Esophagus squamous epithelium (tissue), 5 donors: ENCODE measurements around the gene LYRM2. TPM values are rescaled to one million over a fixed set of nuclear protein-coding genes. Genes with fewer than 3 reads are reported as not detected.
A peak's percentile ranks its signal among the peaks of the same experiment; 100 is the strongest.
"Not testable (repeated sequence)": the region's sequence is repeated elsewhere in the genome, so short reads cannot be mapped to it uniquely, and the experiment has no call there.

Experiments used
- DNase-seq: peaks from one replicate; lab custom pipeline; 2025; lab: John Stamatoyannopoulos, UW
- H3K27ac ChIP-seq, 4 donors: fragments of 200-600 bp; sonication (generic); one replicate each; pipeline ENCODE4 v1.5.1; 2016 to 2019; ENCODE audit warnings: mild to moderate bottlenecking in 1 of 4
- H3K27me3 ChIP-seq, 4 donors: fragments of 200-600 bp; sonication (generic); 1 replicate in 3 of 4; 2 replicates in 1 of 4; pipeline versions ENCODE4 v1.5.1 to v1.6.0; 2017 to 2021; ENCODE audit warnings: antibody characterized with exemption in 1 of 4
- H3K36me3 ChIP-seq, 3 donors: fragments of 200-600 bp; sonication (generic); one replicate each; pipeline ENCODE4 v1.5.1; 2016 to 2019
- H3K4me1 ChIP-seq, 3 donors: fragments of 200-600 bp; sonication (generic); one replicate each; pipeline ENCODE4 v1.5.1; 2017 to 2019
- H3K4me3 ChIP-seq, 4 donors: fragments of 200-600 bp; sonication (generic); 1 replicate in 3 of 4; 2 replicates in 1 of 4; pipeline ENCODE4 v1.5.1; 2016 to 2019; ENCODE audit warnings: mild to moderate bottlenecking in 2 of 4, moderate library complexity in 1 of 4
- H3K9me3 ChIP-seq, 3 donors: fragments of 200-600 bp; sonication (generic); one replicate each; pipeline ENCODE4 v1.5.1; 2016 to 2019
- POLR2A ChIP-seq, 4 donors: fragments of 450-650 bp; IDR thresholded peaks; one replicate each; pipeline ENCODE4 v1.6.1; 2017; ENCODE audit warnings: antibody characterized with exemption in 4 of 4, mild to moderate bottlenecking in 4 of 4, moderate library complexity in 3 of 4
- WGBS, 2 donors: methylation state at CpG; one replicate each; pipeline ENCODE4 v1.1.5; 2018; 5-methylcytosine and 5-hydroxymethylcytosine counted together
- intact Hi-C: fragments of 100-400 bp; cut with DNase I; formaldehyde crosslinking; loops from one replicate; pipeline ENCODE4 v1.15.0; 2022
- total RNA-seq, 4 donors: library from RNA; depleted of rRNA; stranded (reverse); fragments of >200 nt; gene quantifications; one replicate each; pipeline ENCODE4 v1.1.0, GENCODE V29; 2016
- TF ChIP-seq, protein P1 (sequence below), 6 experiments: fragments of 450-650 bp in 4 of 6; fragments of 200-600 bp in 2 of 6; sonication (generic) in 2 of 6; IDR thresholded peaks; one replicate each; pipeline ENCODE4 v1.5.1; 2016 to 2019; ENCODE audit warnings: antibody characterized with exemption in 6 of 6, mild to moderate bottlenecking in 4 of 6, moderate library complexity in 4 of 6
- donor health status: DM: yes; HTN: yes; CAD: no.

The LYRM2 gene
- total RNA-seq, 4 donors from 2014 or later: 4.6 to 16.6 (median 15.1) TPM

DNA sequence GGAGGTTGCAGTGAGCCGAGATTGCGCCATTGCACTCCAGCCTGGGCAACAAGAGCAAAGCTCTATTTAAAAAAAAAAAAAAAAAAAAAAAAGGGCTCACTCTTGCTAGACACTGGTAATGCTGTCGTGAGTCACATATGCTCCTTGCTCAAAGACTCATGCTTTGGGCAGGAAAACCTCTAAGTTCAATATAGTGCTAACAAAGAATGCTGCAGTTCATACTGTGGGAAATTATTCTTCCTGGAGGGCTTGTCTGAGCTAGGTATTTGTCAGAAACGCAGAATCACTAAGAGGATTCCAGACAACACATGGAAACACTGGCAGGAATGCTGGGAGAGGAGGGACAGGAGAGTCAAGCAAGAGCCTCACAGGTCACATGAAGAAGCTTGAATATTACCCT, 2.3 kb upstream of the LYRM2 start:
- H3K9me3 ChIP-seq: no peaks in the 10 kb centered on the region
- H3K4me1 ChIP-seq: peaks cover 0 to 33% (median 8%) of the 10 kb centered on the region in 3 donors
- H3K4me3 ChIP-seq: no peak overlapping the region
- intact Hi-C loops: no loop called here
- no peak for DNase-seq
- TF ChIP-seq, protein P1, sequence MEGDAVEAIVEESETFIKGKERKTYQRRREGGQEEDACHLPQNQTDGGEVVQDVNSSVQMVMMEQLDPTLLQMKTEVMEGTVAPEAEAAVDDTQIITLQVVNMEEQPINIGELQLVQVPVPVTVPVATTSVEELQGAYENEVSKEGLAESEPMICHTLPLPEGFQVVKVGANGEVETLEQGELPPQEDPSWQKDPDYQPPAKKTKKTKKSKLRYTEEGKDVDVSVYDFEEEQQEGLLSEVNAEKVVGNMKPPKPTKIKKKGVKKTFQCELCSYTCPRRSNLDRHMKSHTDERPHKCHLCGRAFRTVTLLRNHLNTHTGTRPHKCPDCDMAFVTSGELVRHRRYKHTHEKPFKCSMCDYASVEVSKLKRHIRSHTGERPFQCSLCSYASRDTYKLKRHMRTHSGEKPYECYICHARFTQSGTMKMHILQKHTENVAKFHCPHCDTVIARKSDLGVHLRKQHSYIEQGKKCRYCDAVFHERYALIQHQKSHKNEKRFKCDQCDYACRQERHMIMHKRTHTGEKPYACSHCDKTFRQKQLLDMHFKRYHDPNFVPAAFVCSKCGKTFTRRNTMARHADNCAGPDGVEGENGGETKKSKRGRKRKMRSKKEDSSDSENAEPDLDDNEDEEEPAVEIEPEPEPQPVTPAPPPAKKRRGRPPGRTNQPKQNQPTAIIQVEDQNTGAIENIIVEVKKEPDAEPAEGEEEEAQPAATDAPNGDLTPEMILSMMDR (IDR thresholded peaks at IDR 0.05): no peak
- TF ChIP-seq POLR2A (IDR thresholded peaks at IDR 0.05): no peak
- no peaks in the 10 kb centered on the region for H3K27me3 ChIP-seq
- H3K27ac ChIP-seq: no peak overlapping the region
- H3K36me3 ChIP-seq: peaks cover 0 to 58% (median 4%) of the 10 kb centered on the region in 3 donors
- WGBS, 2 donors: 73 to 86% methylated on average over 4 of the region's 4 CpGs

DNA sequence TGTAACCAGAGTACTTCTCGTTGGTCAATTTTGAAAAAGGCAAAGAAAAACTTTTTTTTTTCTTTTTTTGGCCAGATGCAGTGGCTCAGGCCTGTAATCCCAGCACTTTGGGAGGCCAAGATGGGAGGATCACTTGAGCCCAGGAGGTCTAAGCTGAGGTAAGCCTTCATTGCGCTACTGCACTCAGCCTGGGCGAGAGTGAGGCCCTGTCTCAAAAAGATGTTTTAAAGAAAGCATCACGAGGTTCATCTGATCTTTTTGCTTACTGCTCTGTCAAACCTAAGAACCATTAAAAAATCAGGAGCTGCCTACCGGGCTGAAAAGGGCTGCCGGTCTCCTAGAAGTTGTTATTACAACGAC, 607 bp downstream of the LYRM2 start:
- WGBS, 2 donors: 13 to 14% methylated on average over 7 of the region's 7 CpGs
- Histone ChIP-seq H3K27ac (peak overlapping the region; percentile 89 to 98 (median 93)), H3K36me3 (peaks cover 0 to 42% (median 4%) of the 10 kb centered on the region in 3 donors), H3K4me1 (peaks cover 0 to 22% (median 8%) of the 10 kb centered on the region in 3 donors), H3K27me3 (no peaks in the 10 kb centered on the region), H3K9me3 (no peaks in the 10 kb centered on the region), H3K4me3 (peak overlapping the region; percentile 64 to 88 (median 78))
- no peak for TF ChIP-seq POLR2A (IDR thresholded peaks at IDR 0.05)
- TF ChIP-seq, protein P1 (IDR thresholded peaks at IDR 0.05): no peak
- no peak for DNase-seq
- intact Hi-C loops: no loop called here

DNA sequence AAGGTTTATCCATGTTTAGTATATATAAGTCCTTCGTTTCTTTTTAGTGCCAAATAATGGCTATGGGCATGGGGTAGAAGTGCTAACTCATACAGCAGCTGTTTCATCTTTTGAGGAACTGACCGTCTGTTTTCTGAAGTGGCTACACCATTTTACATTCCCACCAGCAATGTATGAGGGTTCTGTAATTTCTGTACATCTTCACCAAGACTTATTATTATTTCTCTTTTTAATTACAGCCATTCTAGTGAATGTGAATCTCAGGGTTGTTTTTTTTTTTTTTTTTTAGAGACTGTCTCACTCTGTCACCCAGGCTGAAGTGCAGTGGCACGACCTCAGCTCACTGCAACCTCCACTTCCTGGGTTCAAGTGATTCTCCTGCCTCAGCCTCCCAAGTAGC, 2.1 kb downstream of the LYRM2 start:
- peaks cover 0 to 28% (median 0%) of the 10 kb centered on the region in 3 donors for H3K36me3 ChIP-seq
- DNase-seq, H3K27me3 ChIP-seq, intact Hi-C loops, H3K9me3 ChIP-seq, H3K27ac ChIP-seq, H3K4me3 ChIP-seq: not testable (repeated sequence)
- WGBS, 2 donors: 90 to 98% methylated on average over 3 of the region's 3 CpGs
- peaks cover 0 to 22% (median 8%) of the 10 kb centered on the region in 3 donors for H3K4me1 ChIP-seq

DNA sequence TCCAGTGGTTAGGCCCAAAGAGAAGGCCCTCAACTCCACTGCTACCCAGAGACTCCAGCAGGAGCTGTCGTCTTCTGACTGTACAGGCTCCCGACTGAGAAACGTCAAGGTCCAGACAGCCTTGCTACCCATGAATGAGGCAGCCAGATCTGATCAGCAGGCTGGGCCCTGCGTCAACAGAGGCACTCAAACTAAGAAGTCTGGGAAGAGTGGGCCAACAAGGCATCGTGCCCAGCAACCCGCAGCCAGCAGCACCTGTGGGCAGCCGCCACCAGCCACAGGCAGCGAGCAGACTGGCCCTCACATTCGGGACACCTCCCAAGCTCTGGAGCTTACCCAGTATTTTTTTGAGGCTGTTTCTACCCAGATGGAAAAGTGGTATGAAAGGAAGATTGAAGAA, 8.1 kb downstream of the LYRM2 start:
- Histone ChIP-seq H3K4me3 (no peak overlapping the region), H3K9me3 (no peaks in the 10 kb centered on the region), H3K27me3 (no peaks in the 10 kb centered on the region), H3K4me1 (no peaks in the 10 kb centered on the region), H3K36me3 (peaks cover 0 to 57% (median 0%) of the 10 kb centered on the region in 3 donors), H3K27ac (no peak overlapping the region)
- WGBS, 2 donors: 85 to 92% methylated on average over 5 to 7 of the region's 9 CpGs
- no peak for DNase-seq
- TF ChIP-seq, protein P1 (IDR thresholded peaks at IDR 0.05): no peak
- no peak for TF ChIP-seq POLR2A (IDR thresholded peaks at IDR 0.05)
- intact Hi-C loops: no loop called here

DNA sequence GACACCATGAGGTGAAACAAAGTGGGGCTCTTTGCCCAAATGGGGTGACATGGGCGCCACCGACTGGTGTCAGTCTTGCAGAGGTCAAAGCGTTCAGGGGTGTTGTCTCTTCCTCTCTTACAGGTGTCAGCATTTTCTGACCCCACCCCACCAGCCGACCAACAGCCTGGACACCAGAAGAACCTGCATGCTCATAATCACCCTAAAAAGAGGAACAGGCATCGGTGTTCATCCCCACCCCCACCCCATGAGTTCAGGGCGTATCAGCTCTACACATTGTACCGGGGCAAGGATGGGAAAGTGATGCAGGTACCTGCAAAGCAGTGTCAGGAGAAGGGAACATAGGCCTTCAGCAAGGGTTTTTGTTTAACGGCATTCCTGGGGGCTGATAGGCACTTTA, 14.8 kb downstream of the LYRM2 start:
- H3K4me1 ChIP-seq: no peaks in the 10 kb centered on the region
- no peak overlapping the region for H3K4me3 ChIP-seq
- H3K27me3 ChIP-seq: no peaks in the 10 kb centered on the region
- no peak overlapping the region for H3K27ac ChIP-seq
- WGBS, 2 donors: 84 to 89% methylated on average over 3 to 6 of the region's 8 CpGs
- intact Hi-C loops: no loop called here
- peaks cover 0 to 51% (median 4%) of the 10 kb centered on the region in 3 donors for H3K36me3 ChIP-seq
- H3K9me3 ChIP-seq: no peaks in the 10 kb centered on the region
- no peak for DNase-seq
- TF ChIP-seq, protein P1 (IDR thresholded peaks at IDR 0.05): no peak
- TF ChIP-seq POLR2A (IDR thresholded peaks at IDR 0.05): no peak

DNA sequence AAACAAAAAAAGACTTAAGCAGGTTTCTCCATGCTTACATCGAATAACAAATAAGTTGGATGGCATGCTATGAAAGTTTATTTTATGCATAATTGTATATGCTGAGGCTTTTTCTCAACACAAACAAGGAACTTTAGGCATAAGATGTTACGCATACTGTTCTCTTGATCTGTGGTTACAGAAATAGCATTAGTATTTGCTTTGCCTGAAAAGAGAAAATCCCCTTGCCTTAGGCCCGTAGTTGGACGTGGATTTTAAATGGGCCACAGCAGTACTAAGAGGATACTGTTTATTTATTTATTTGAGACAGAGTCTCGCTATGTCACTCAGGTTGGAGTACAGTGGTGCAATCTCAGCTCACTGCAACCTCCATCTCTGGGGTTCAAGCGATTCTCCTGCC, 19.0 kb downstream of the LYRM2 start:
- Histone ChIP-seq H3K27me3 (no peaks in the 10 kb centered on the region), H3K9me3 (no peaks in the 10 kb centered on the region), H3K36me3 (peaks cover 0 to 37% (median 4%) of the 10 kb centered on the region in 3 donors), H3K4me3 (no peak overlapping the region), H3K27ac (no peak overlapping the region), H3K4me1 (no peaks in the 10 kb centered on the region)
- intact Hi-C loops: no loop called here
- no peak for DNase-seq
- WGBS, 2 donors: 84 to 89% methylated on average over 6 of the region's 6 CpGs
- TF ChIP-seq, protein P1 (IDR thresholded peaks at IDR 0.05): no peak
- TF ChIP-seq POLR2A (IDR thresholded peaks at IDR 0.05): no peak
